H9 (cell line): Measurements from ENCODE around the gene SNAPC2. TPM values are rescaled to one million over a fixed set of nuclear protein-coding genes. Genes with fewer than 3 reads are reported as not detected.

ENCODE experiments used
- DNase-seq: peaks from one replicate; pipeline ENCODE4 v3.0.0-alpha.2; 2017
- H2AFZ ChIP-seq: one replicate; pipeline ENCODE4 v1.6.1; 2013; ENCODE audit warnings: mild to moderate bottlenecking, low read length, control low read depth, moderate library complexity
- H2AK5ac ChIP-seq: 2 replicates; pipeline ENCODE4 v1.6.1; 2013; ENCODE audit warnings: low read length, control low read depth, mixed read lengths; ENCODE audit not compliant: insufficient read length
- H2BK120ac ChIP-seq: one replicate; pipeline ENCODE4 v1.6.1; 2013; ENCODE audit warnings: low read depth, mild to moderate bottlenecking, low read length, control low read depth, inconsistent platforms; ENCODE audit not compliant: poor library complexity, severe bottlenecking
- H2BK12ac ChIP-seq: 2 replicates; pipeline ENCODE4 v1.6.1; 2013; ENCODE audit warnings: low read length, control low read depth, mixed read lengths, low read depth; ENCODE audit not compliant: insufficient read length
- H2BK15ac ChIP-seq: 2 replicates; pipeline ENCODE4 v1.6.1; 2013; ENCODE audit warnings: low read depth, low read length, control low read depth
- H2BK20ac ChIP-seq: one replicate; pipeline ENCODE4 v1.6.1; 2013; ENCODE audit warnings: low read depth, mild to moderate bottlenecking, low read length, control low read depth, inconsistent platforms; ENCODE audit not compliant: poor library complexity, severe bottlenecking
- H2BK5ac ChIP-seq: 2 replicates; pipeline ENCODE4 v1.6.1; 2013; ENCODE audit warnings: low read length, control low read depth, mixed read lengths; ENCODE audit not compliant: insufficient read length
- H3K14ac ChIP-seq: 2 replicates; pipeline ENCODE4 v1.6.1; 2013; ENCODE audit warnings: low read length, control low read depth; ENCODE audit not compliant: insufficient read depth
- H3K18ac ChIP-seq: 2 replicates; pipeline ENCODE4 v1.6.1; 2013; ENCODE audit warnings: low read depth, mild to moderate bottlenecking, mixed read lengths, low read length, control low read depth; ENCODE audit not compliant: insufficient read length
- H3K23ac ChIP-seq: 2 replicates; pipeline ENCODE4 v1.6.1; 2013; ENCODE audit warnings: low read length, control low read depth, mixed read lengths, low read depth; ENCODE audit not compliant: insufficient read length
- H3K23me2 ChIP-seq: 2 replicates; pipeline ENCODE4 v1.6.1; 2013; ENCODE audit warnings: low read depth, mild to moderate bottlenecking, mixed read lengths, low read length, control low read depth; ENCODE audit not compliant: insufficient read length, poor library complexity, severe bottlenecking
- H3K27ac ChIP-seq: 2 replicates; pipeline ENCODE4 v1.5.1; 2013; ENCODE audit warnings: low read length, control low read depth, mixed read lengths, low read depth; ENCODE audit not compliant: insufficient read length
- H3K27me3 ChIP-seq: 2 replicates; pipeline ENCODE4 v1.6.1; 2013; ENCODE audit warnings: low read length, control low read depth, inconsistent platforms; ENCODE audit not compliant: insufficient read depth
- H3K4ac ChIP-seq: 2 replicates; pipeline ENCODE4 v1.6.1; 2013; ENCODE audit warnings: low read depth, mild to moderate bottlenecking, control low read depth, inconsistent platforms, low read length, moderate library complexity
- H3K4me1 ChIP-seq: 2 replicates; pipeline ENCODE4 v1.6.1; 2013; ENCODE audit warnings: low read length, control low read depth, inconsistent platforms; ENCODE audit not compliant: insufficient read depth
- H3K4me2 ChIP-seq: 2 replicates; pipeline ENCODE4 v1.6.1; 2013; ENCODE audit warnings: low read length, control low read depth, mixed read lengths; ENCODE audit not compliant: insufficient read length, insufficient read depth
- H3K56ac ChIP-seq: 2 replicates; pipeline ENCODE4 v1.6.1; 2013; ENCODE audit warnings: low read depth, mild to moderate bottlenecking, mixed read lengths, low read length, control low read depth; ENCODE audit not compliant: insufficient read length
- H3K79me1 ChIP-seq: 2 replicates; pipeline ENCODE4 v1.6.1; 2013; ENCODE audit warnings: low read depth, mild to moderate bottlenecking, moderate library complexity, low read length, control low read depth, inconsistent platforms; ENCODE audit not compliant: insufficient read depth, poor library complexity, severe bottlenecking
- H3K79me2 ChIP-seq: 2 replicates; pipeline ENCODE4 v1.6.1; 2013; ENCODE audit warnings: low read length, control low read depth, inconsistent platforms; ENCODE audit not compliant: insufficient read depth
- H3K9ac ChIP-seq: 2 replicates; pipeline ENCODE4 v1.6.1; 2013; ENCODE audit warnings: low read length, control low read depth, mixed read lengths; ENCODE audit not compliant: insufficient read length; ENCODE audit errors: extremely low read depth
- H3K9me3 ChIP-seq: one replicate; pipeline ENCODE4 v1.6.1; 2013; ENCODE audit warnings: low read depth, low read length, inconsistent platforms; ENCODE audit not compliant: control insufficient read depth
- H3T11ph ChIP-seq: one replicate; pipeline ENCODE4 v1.6.1; 2013; ENCODE audit warnings: mild to moderate bottlenecking, low read length, control low read depth, inconsistent platforms
- H4K20me1 ChIP-seq: one replicate; pipeline ENCODE4 v1.6.1; 2013; ENCODE audit not compliant: control insufficient read depth, insufficient read length, insufficient read depth
- H4K5ac ChIP-seq: 2 replicates; pipeline ENCODE4 v1.6.1; 2013; ENCODE audit warnings: low read depth, mild to moderate bottlenecking, mixed read lengths, low read length, control low read depth; ENCODE audit not compliant: insufficient read length
- H4K8ac ChIP-seq: replicated peaks from 2 replicates; pipeline ENCODE4 v1.6.1; 2013; ENCODE audit warnings: low read length, control low read depth, mixed read lengths, low read depth; ENCODE audit not compliant: insufficient read length
- H4K91ac ChIP-seq: 2 replicates; pipeline ENCODE4 v1.6.1; 2013; ENCODE audit warnings: low read depth, mild to moderate bottlenecking, moderate library complexity, mixed read lengths, low read length, control low read depth; ENCODE audit not compliant: insufficient read length
- H3K27ac Mint-ChIP-seq, 3 experiments: 2 replicates in 2 of 3; 3 replicates in 1 of 3; pipeline ENCODE4 v1.8.0; 2020 to 2021; ENCODE audit warnings: mixed read lengths in 3 of 3, mild to moderate bottlenecking in 1 of 3, moderate library complexity in 1 of 3
- H3K27me3 Mint-ChIP-seq: 2 replicates; pipeline ENCODE4 v1.8.0; 2021; ENCODE audit warnings: low read depth, mild to moderate bottlenecking, moderate library complexity, mixed read lengths
- H3K36me3 Mint-ChIP-seq, 3 experiments: 2 replicates in 2 of 3; 3 replicates in 1 of 3; pipeline ENCODE4 v1.8.0; 2020 to 2021; ENCODE audit warnings: low read depth in 3 of 3, mixed read lengths in 3 of 3; ENCODE audit not compliant: insufficient read depth in 1 of 3
- H3K4me1 Mint-ChIP-seq, 2 experiments: 2 replicates each; pipeline ENCODE4 v1.8.0; 2020; ENCODE audit warnings: mixed read lengths in 2 of 2
- H3K4me3 Mint-ChIP-seq, 2 experiments: 2 replicates in 1 of 2; 3 replicates in 1 of 2; pipeline ENCODE4 v1.8.0; 2020 to 2021; ENCODE audit warnings: mild to moderate bottlenecking in 2 of 2, mixed read lengths in 2 of 2, moderate library complexity in 1 of 2
- H3K9me3 Mint-ChIP-seq, 2 experiments: 2 replicates in 1 of 2; 3 replicates in 1 of 2; pipeline ENCODE4 v1.8.0; 2020; ENCODE audit warnings: mild to moderate bottlenecking in 2 of 2, mixed read lengths in 2 of 2, moderate library complexity in 1 of 2
- CTCF ChIP-seq: fragments of 200-600 bp; sonication (generic); conservative IDR thresholded peaks from 3 replicates; pipeline ENCODE4 v1.8.0; 2021; ENCODE audit warnings: antibody characterized with exemption, mild to moderate bottlenecking
- WGBS: extraction: QIAGEN DNeasy Blood & Tissue Kit; methylation state at CpG from one replicate; pipeline ENCODE4 v1.1.7; 2013; ENCODE audit warnings: missing lambda C conversion rate, low lambda C conversion rate, mixed read lengths; ENCODE audit not compliant: insufficient read length; ENCODE audit errors: extremely low coverage; 5-methylcytosine and 5-hydroxymethylcytosine counted together
- total RNA-seq: library from RNA; stranded (reverse); gene quantifications from 2 replicates; pipeline ENCODE4 v1.2.1, GENCODE V29; 2021

SNAPC2 gene
- total RNA-seq, 1 experiment from 2014 or later = 17.8 TPM

GRCh38 chr19:7942981-7943443 lies 22.9 kb downstream of the SNAPC2 start:
- Histone ChIP-seq H2BK120ac (peak overlapping the region; percentile 52), H2BK15ac (0 out of 2 replicates have a peak overlapping the region, but pooled peaks have one; percentile 9), H2BK20ac (no peak overlapping the region), H4K8ac (no peak overlapping the region), H2BK12ac (no peak overlapping the region), H4K5ac (no peak overlapping the region), H3K9ac (peak overlapping the region; percentile 80), H2BK5ac (no peak overlapping the region), H3K14ac (peak overlapping the region; percentile 89; the same call in 1 of the 2 replicates), H3K4ac (peak overlapping the region; percentile 35; the same call in 1 of the 2 replicates), H4K91ac (no peak overlapping the region), H3K79me2 (peaks cover 3% of the 10 kb centered on the region; the same call in 1 of the 2 replicates), H3K56ac (no peak overlapping the region), H4K20me1 (no peaks in the 10 kb centered on the region), H3K4me1 (no peaks in the 10 kb centered on the region), H3K9me3 (no peaks in the 10 kb centered on the region), H3K23me2 (no peaks in the 10 kb centered on the region), H3K27me3 (no peaks in the 10 kb centered on the region), H3K27ac (no peak overlapping the region), H3K79me1 (peaks cover 9% of the 10 kb centered on the region), H2AK5ac (no peak overlapping the region), H3K4me2 (peak overlapping the region; percentile 66), H3K18ac (peak overlapping the region; percentile 49), H3K23ac (no peak overlapping the region), H3T11ph (no peak overlapping the region), H2AFZ (no peak overlapping the region)
- no peak for DNase-seq
- H3K27me3 Mint-ChIP-seq = no peaks in the 10 kb centered on the region; the same call in 1 of the 2 replicates
- peaks cover 20 to 30% (median 26%) of the 10 kb centered on the region in 3 experiments for H3K36me3 Mint-ChIP-seq
- no peak for TF ChIP-seq CTCF
- H3K4me1 Mint-ChIP-seq = peaks cover 3 to 10% of the 10 kb centered on the region in 2 experiments; a peak in 2 of 4 replicates
- WGBS = no CpG with 5 or more reads among the region's 33 CpGs
- peaks cover 0 to 2% of the 10 kb centered on the region in 2 experiments; a peak in 2 of 5 replicates for H3K9me3 Mint-ChIP-seq
- peak overlapping the region; percentile 97 to 100 (median 98) for H3K27ac Mint-ChIP-seq
- H3K4me3 Mint-ChIP-seq = peak overlapping the region; percentile 90 to 96
